Skeletal muscle tissue (tissue), 4 donors: Measurements from ENCODE around the gene ZNF469. TPM values are rescaled to one million over a fixed set of nuclear protein-coding genes. Genes with fewer than 3 reads are reported as not detected.
"Not testable (repeated sequence)": the region's sequence is repeated elsewhere in the genome, so short reads cannot be mapped to it uniquely, and the experiment has no call there.

Experiments used
- H3K27ac ChIP-seq: one replicate; pipeline ENCODE4 v1.7.0; 2013; ENCODE audit warnings: mild to moderate bottlenecking, low read depth, low read length, inconsistent platforms
- H3K27me3 ChIP-seq, 3 donors: one replicate each; pipeline ENCODE4 v1.7.0; 2013; ENCODE audit warnings: low read length in 3 of 3; ENCODE audit not compliant: control insufficient read depth in 3 of 3, insufficient read depth in 3 of 3
- H3K36me3 ChIP-seq, 3 donors: one replicate each; pipeline ENCODE4 v1.7.0; 2013; ENCODE audit warnings: low read length in 3 of 3; ENCODE audit not compliant: control insufficient read depth in 3 of 3, insufficient read depth in 3 of 3
- H3K4me1 ChIP-seq, 3 donors: one replicate each; pipeline ENCODE4 v1.7.0; 2013; ENCODE audit warnings: low read length in 3 of 3, mild to moderate bottlenecking in 3 of 3; ENCODE audit not compliant: control insufficient read depth in 3 of 3, insufficient read depth in 3 of 3
- H3K4me3 ChIP-seq, 3 donors: one replicate each; pipeline ENCODE4 v1.7.0; 2013; ENCODE audit warnings: low read length in 3 of 3
- H3K9ac ChIP-seq, 3 donors: one replicate each; pipeline ENCODE4 v1.7.0; 2013; ENCODE audit warnings: low read length in 3 of 3, mild to moderate bottlenecking in 3 of 3, moderate library complexity in 2 of 3, low read depth in 1 of 3
- H3K9me3 ChIP-seq, 3 donors: one replicate each; pipeline ENCODE4 v1.7.0; 2013; ENCODE audit warnings: low read length in 3 of 3; ENCODE audit not compliant: control insufficient read depth in 3 of 3
- total RNA-seq: library from RNA; depleted of rRNA; stranded (reverse); fragments of >200 nt; gene quantifications from one replicate; pipeline ENCODE4 v1.2.3, GENCODE V29; 2014
- donor health status: Osteomylitis.

Gene ZNF469
- total RNA-seq, 1 donor from 2014 or later = 3.7 TPM

DNA sequence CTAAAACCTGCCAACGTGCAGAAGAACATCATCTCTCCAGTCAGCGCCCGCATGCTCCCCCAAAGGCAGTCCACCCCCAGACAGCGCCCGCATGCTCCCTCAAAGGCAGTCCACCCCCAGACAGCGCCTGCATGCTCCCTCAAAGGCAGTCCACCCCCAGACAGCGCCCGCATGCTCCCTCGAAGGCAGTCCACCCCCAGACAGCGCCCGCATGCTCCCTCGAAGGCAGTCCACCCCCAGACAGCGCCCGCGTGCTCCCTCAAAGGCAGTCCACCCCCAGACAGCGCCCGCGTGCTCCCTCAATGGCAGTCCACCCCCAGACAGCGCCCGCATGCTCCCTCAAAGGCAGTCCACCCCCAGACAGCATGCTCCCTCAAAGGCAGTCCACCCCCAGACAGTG is 22.4 kb upstream of the ZNF469 start:
- not testable (repeated sequence) for H3K36me3 ChIP-seq, H3K4me3 ChIP-seq, H3K9ac ChIP-seq, H3K4me1 ChIP-seq, H3K27ac ChIP-seq, H3K9me3 ChIP-seq
- H3K27me3 ChIP-seq = peaks cover 4 to 11% (median 5%) of the 10 kb centered on the region in 3 donors

DNA sequence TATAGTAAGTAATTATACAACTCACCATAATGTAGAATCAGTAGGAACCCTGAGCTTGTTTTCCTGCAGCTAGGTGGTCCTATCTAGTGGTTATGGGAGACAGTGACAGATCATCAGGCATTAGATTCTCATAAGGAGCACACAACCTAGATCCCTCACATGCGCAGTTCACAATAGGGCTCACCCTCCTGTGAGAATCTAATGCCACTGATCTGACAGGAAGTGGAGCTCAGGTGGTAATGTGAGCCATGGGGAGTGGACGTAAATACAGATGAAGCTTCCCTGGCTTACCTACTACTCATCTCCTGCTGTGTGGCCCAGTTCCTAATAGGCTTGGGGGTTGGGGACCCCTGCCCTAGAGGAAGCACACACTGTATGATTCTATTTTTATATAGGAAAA is 21.8 kb upstream of the ZNF469 start:
- Histone ChIP-seq H3K9ac (no peak overlapping the region), H3K27me3 (peaks cover 4 to 11% (median 5%) of the 10 kb centered on the region in 3 donors), H3K9me3 (no peaks in the 10 kb centered on the region), H3K27ac (no peak overlapping the region), H3K4me3 (no peak overlapping the region), H3K4me1 (no peaks in the 10 kb centered on the region), H3K36me3 (no peaks in the 10 kb centered on the region)

DNA sequence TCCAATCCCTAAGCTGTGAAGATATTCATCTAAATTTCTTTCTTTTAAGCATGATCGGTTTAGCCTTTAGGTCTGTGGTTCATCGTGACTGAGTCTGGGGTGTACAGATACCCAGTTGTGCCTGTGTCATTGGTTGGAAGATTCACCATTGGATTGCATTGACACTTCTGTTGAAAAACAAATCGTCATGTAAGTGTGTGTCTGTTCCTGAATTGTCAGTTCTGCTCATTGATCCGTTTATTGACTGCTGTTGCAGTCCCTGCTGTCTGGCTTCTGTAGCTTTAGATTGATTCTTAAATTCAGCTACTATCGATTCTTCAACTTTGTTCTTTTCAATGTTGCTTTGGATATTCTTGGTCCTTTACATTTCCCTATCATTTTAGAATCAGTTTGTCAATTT is 21.0 kb upstream of the ZNF469 start:
- Histone ChIP-seq H3K4me3 (no peak overlapping the region), H3K9ac (no peak overlapping the region), H3K27ac (no peak overlapping the region), H3K9me3 (no peaks in the 10 kb centered on the region), H3K27me3 (peaks cover 4 to 11% (median 5%) of the 10 kb centered on the region in 3 donors), H3K36me3 (no peaks in the 10 kb centered on the region), H3K4me1 (no peaks in the 10 kb centered on the region)

DNA sequence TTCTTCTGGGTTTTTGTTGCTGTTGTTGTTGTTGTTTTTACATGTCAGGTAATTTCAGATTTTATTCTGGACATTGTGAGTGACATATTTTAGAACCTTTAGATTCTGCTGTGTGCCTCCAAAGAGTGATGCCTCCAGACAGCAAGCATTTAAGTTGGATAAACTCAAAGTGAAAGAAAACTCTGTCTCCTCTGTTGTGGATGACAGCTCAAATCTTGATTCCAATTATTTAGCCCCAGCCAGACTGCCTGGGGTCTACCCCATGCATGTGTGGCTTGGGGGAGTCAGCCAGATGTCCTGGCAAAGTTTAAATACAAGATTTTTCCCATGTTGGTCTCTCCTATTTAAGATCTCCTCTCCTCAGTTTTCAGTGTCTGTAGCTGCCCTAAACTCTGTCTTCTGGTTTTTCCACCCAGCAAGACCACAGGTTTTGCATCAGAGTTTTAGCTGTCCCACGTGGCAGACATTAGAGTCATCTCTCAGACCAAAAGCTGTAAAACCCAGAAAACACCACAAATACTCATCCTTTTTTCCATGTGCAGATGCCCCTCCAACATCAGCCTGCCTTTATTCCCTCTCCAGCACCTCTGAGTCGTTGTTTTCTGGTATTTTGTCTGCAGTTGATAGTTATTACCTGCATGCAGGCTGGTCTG is 19.4 kb upstream of the ZNF469 start:
- H3K36me3 ChIP-seq = no peaks in the 10 kb centered on the region
- H3K9ac ChIP-seq = no peak overlapping the region
- H3K9me3 ChIP-seq = no peaks in the 10 kb centered on the region
- no peak overlapping the region for H3K27ac ChIP-seq
- no peak overlapping the region for H3K4me3 ChIP-seq
- H3K27me3 ChIP-seq = peaks cover 3 to 9% (median 9%) of the 10 kb centered on the region in 3 donors
- no peaks in the 10 kb centered on the region for H3K4me1 ChIP-seq

DNA sequence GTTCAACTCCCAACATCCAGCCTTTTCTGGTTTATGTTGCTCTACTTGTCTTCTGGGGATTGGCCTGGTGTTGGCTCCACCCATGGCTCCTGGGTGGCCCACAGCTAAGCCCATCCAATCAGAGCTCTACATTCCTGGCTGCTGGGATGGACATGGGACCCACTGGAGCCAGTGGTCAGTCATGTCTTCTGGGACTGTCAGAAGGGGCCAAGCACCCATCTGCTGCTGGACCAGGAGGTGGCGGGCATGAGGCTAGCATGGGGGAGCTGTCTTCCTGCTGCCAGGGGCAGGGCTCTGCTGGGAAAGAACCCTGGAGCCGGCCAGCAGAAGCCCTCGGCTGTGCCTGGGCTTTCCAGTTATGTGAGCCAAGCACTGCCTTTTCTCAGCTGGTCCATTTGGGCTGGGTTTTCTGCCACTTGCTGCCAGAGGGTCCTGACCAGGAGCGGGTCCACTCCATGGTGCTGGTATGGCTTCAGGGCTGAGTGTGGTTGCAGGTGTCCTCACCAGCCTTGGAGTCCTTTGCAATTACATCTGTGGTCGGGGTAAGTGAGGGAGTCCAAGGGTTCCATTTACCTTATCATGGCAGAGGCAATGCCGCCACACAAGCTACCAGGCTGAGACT is 17.4 kb upstream of the ZNF469 start:
- Histone ChIP-seq H3K36me3 (no peaks in the 10 kb centered on the region), H3K4me3 (no peak overlapping the region), H3K27me3 (peaks cover 3 to 9% (median 5%) of the 10 kb centered on the region in 3 donors), H3K9me3 (no peaks in the 10 kb centered on the region), H3K4me1 (no peaks in the 10 kb centered on the region), H3K9ac (no peak overlapping the region), H3K27ac (no peak overlapping the region)

DNA sequence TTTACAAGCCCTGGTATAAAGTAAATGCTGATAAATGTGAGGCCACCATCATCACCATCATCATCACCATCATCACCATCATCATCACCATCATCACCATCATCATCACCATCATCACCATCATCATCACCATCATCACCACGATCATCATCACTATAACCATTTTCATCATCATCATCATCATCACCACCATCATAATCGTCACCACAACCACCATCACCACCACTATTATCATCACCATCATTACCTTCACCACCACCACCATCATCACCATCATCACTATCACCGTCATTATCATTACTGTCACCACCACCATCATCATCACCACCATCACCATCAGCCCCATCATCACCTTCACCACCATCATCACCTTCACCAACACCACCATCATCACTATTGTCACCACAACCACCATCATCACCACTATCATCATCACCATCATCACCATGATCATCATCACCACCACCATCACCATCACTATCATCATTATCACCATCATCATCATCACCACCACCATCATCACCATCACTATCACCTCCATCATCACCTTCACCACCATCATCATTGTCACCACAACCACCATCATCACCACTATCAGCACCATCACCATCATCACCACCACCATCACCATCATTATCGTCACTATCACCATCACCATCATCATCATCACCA is 16.6 kb upstream of the ZNF469 start:
- Histone ChIP-seq H3K27me3 (peaks cover 3 to 9% (median 5%) of the 10 kb centered on the region in 3 donors), H3K4me1 (no peaks in the 10 kb centered on the region), H3K9ac (no peak overlapping the region), H3K27ac (no peak overlapping the region), H3K9me3 (no peaks in the 10 kb centered on the region), H3K36me3 (no peaks in the 10 kb centered on the region), H3K4me3 (no peak overlapping the region)

DNA sequence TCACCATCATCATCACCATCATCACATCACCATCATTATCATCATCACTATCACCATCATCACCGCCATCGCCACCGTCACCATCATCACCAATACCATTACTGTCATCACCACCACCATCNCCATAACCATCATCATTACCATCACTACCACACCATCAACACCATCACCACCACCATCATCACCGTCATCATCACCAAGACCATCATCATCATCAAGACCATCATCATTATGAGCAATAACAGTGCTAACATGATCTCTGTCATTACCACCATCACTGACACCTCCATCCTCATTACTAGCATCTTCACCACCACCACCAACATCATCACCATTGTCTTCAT is 16.1 kb upstream of the ZNF469 start:
- no peak overlapping the region for H3K9ac ChIP-seq
- H3K9me3 ChIP-seq = no peaks in the 10 kb centered on the region
- no peaks in the 10 kb centered on the region for H3K4me1 ChIP-seq
- no peaks in the 10 kb centered on the region for H3K36me3 ChIP-seq
- peaks cover 3 to 9% (median 5%) of the 10 kb centered on the region in 3 donors for H3K27me3 ChIP-seq
- H3K4me3 ChIP-seq = no peak overlapping the region
- H3K27ac ChIP-seq = no peak overlapping the region

DNA sequence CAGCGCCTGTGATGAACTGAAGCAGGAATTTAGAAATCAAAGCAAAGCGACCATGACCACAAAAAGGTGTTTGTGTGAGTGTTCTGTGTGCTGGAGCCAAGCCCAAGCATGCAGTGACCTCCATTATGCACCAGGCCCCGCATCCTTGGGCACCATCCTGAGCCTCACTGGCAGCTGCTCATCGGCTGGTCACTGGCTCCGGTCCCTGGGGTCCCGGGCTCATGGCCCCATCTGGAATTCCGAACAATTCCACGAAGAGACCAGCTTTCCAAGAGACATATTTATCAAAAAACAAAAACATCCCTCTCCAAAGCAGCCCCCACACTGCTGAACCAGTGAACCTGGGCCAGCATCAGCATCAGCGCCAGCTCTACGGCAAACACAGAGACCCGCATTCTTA is 15.2 kb upstream of the ZNF469 start:
- Histone ChIP-seq H3K9ac (no peak overlapping the region), H3K27me3 (peaks cover 0 to 9% (median 5%) of the 10 kb centered on the region in 3 donors), H3K9me3 (no peaks in the 10 kb centered on the region), H3K4me3 (no peak overlapping the region), H3K4me1 (no peaks in the 10 kb centered on the region), H3K27ac (no peak overlapping the region), H3K36me3 (no peaks in the 10 kb centered on the region)

DNA sequence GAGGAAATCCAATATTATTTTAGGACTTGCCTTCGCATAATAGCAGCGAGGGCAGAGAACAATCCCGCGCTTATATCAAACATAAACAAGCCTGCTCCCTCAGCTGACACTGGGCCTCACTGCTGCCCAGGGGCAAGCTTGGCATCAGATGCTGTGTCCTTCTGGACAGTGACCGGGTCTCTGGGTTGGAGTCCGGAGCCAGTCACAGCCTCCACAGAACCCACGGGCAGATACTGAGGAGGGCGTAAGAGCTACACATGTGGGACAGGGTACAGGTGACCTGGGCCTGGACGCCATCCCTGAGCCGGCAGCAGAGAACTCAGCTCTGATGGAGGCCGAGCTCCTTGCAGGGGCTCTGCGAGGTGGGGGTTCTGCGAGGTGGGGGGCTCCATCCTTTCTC is 14.7 kb upstream of the ZNF469 start:
- Histone ChIP-seq H3K36me3 (no peaks in the 10 kb centered on the region), H3K4me3 (no peak overlapping the region), H3K9me3 (no peaks in the 10 kb centered on the region), H3K27me3 (peaks cover 0 to 9% (median 6%) of the 10 kb centered on the region in 3 donors), H3K27ac (no peak overlapping the region), H3K4me1 (no peaks in the 10 kb centered on the region), H3K9ac (no peak overlapping the region)

DNA sequence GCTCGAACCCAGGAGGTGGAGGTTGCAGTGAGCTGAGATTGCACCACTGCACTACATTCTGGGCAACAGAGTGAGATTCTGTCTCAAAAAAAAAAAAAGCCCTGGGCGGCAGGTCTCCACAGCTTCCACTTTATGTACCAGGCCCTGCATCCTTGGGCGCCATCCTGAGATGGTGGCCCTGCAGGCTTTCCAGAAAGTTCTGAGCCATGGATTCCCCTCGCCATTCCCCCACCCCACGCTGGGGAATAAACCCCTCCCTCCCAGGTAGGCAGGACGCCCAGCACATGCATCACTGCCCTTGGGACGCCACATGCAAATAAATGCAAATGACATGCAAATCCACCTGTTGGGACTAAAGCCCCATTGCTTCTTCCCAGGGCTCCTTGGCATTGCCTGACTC is 13.8 kb upstream of the ZNF469 start:
- H3K27ac ChIP-seq = no peak overlapping the region
- no peaks in the 10 kb centered on the region for H3K36me3 ChIP-seq
- peaks cover 0 to 9% (median 5%) of the 10 kb centered on the region in 3 donors for H3K27me3 ChIP-seq
- no peak overlapping the region for H3K4me3 ChIP-seq
- H3K9ac ChIP-seq = no peak overlapping the region
- H3K9me3 ChIP-seq = peaks cover 0 to under 1% (median 0%) of the 10 kb centered on the region in 3 donors
- no peaks in the 10 kb centered on the region for H3K4me1 ChIP-seq
